K562 (cell line): ENCODE data around the gene FAM20C. TPM values are rescaled to one million over a fixed set of nuclear protein-coding genes. Genes with fewer than 3 reads are reported as not detected.

Experiments
- ATAC-seq: fragments of 200-7000 bp; cut with Tn5 transposase; 3 replicates; pipeline ENCODE4 v1.9.1; 2020; ENCODE audit warnings: moderate library complexity
- BruUV-seq: library from RNA; stranded (reverse); fragments of 400-500 nt; replicated peaks from 2 replicates; lab custom pipeline; 2021; lab: Mats Ljungman, UMichigan
- CTCF ChIA-PET: fragments of 300-600 bp; formaldehyde crosslinking; extraction: SDS; loops from one replicate; lab custom pipeline; 2021; ENCODE audit warnings: low intra/inter-chr PET ratio; lab: Yijun Ruan, JAX
- POLR2A ChIA-PET: fragments of 300-600, 350-650 bp; sonication (Branson Sonifier 250); formaldehyde crosslinking; extraction: SDS; loops from one replicate; lab custom pipeline; 2021; ENCODE audit warnings: antibody characterized with exemption, inconsistent platforms; lab: Yijun Ruan, JAX
- DNase-seq, 4 experiments: peaks; one replicate each; pipeline versions ENCODE4 v3.0.0 to v3.0.0-alpha.2; 2011 to 2018; ENCODE audit warnings: low spot score in 3 of 4, mixed read lengths in 3 of 4; ENCODE audit errors: extremely low read depth in 1 of 4
- FAIRE-seq: peaks from 2 replicates; lab custom pipeline; 2011; peaks lifted over from hg19 to GRCh38; lab: Jason Lieb, UNC
- H2AFZ ChIP-seq: 2 replicates; pipeline ENCODE4 v1.6.0; 2011; ENCODE audit warnings: low read depth, low read length, control low read depth, inconsistent platforms
- H3K27ac ChIP-seq: fragments of 200-600 bp; 3 replicates; pipeline ENCODE4 v1.8.0; 2011; ENCODE audit warnings: low read depth, mild to moderate bottlenecking, control low read depth, inconsistent platforms, low read length, moderate library complexity, mixed read lengths; ENCODE audit errors: extremely low read depth
- H3K27me3 ChIP-seq, 2 experiments: fragments of 300-600 bp in 1 of 2; 2 replicates in 1 of 2; 3 replicates in 1 of 2; pipeline versions ENCODE4 v1.6.0 to v1.8.0; 2011; ENCODE audit warnings: inconsistent platforms in 2 of 2, low read length in 2 of 2, mild to moderate bottlenecking in 1 of 2, mixed read lengths in 1 of 2, moderate library complexity in 1 of 2; ENCODE audit not compliant: control insufficient read depth in 2 of 2, insufficient read depth in 2 of 2
- H3K36me3 ChIP-seq: fragments of 300-600 bp; 3 replicates; pipeline ENCODE4 v1.8.0; 2011; ENCODE audit warnings: mild to moderate bottlenecking, low read length, inconsistent platforms; ENCODE audit not compliant: control insufficient read depth, insufficient read depth
- H3K4me1 ChIP-seq, 2 experiments: fragments of 200-600 bp in 1 of 2; replicated peaks in 1 of 2; 2 replicates in 1 of 2; 3 replicates in 1 of 2; pipeline versions ENCODE4 v1.5.1 to v1.8.0; 2011; ENCODE audit warnings: inconsistent platforms in 2 of 2, low read length in 2 of 2, mild to moderate bottlenecking in 1 of 2, mixed read lengths in 1 of 2, moderate library complexity in 1 of 2; ENCODE audit not compliant: control insufficient read depth in 2 of 2, insufficient read depth in 2 of 2
- H3K4me2 ChIP-seq: 2 replicates; pipeline ENCODE4 v1.6.1; 2011; ENCODE audit warnings: low read length, control low read depth, inconsistent platforms, mixed read lengths; ENCODE audit not compliant: insufficient read depth
- H3K4me3 ChIP-seq: fragments of 200-600 bp; sonication (generic), shearing (Covaris generic); 2 replicates; pipeline ENCODE4 v1.5.1; 2016; ENCODE audit warnings: control low read depth, inconsistent platforms
- H3K79me2 ChIP-seq: fragments of 200-600 bp; 3 replicates; pipeline ENCODE4 v1.8.0; 2011; ENCODE audit warnings: low read length, inconsistent platforms; ENCODE audit not compliant: control insufficient read depth, insufficient read depth
- H3K9ac ChIP-seq, 2 experiments: 2 replicates each; pipeline versions ENCODE4 v1.6.0 to v1.6.1; 2011; ENCODE audit warnings: low read depth in 2 of 2, low read length in 2 of 2, control low read depth in 1 of 2, inconsistent platforms in 1 of 2, mild to moderate bottlenecking in 1 of 2, mixed read lengths in 1 of 2; ENCODE audit not compliant: insufficient read depth in 1 of 2
- H3K9me1 ChIP-seq: one replicate; pipeline ENCODE4 v1.6.0; 2011; ENCODE audit warnings: inconsistent platforms, mild to moderate bottlenecking, low read length, moderate library complexity; ENCODE audit not compliant: control insufficient read depth, insufficient read depth
- H3K9me3 ChIP-seq: replicated peaks from 2 replicates; pipeline ENCODE4 v1.5.1; 2011; ENCODE audit warnings: low read depth, low read length, inconsistent platforms; ENCODE audit not compliant: control insufficient read depth, insufficient read depth
- H4K20me1 ChIP-seq: replicated peaks from 2 replicates; pipeline ENCODE4 v1.6.1; 2011; ENCODE audit warnings: low read length, inconsistent platforms, mixed read lengths; ENCODE audit not compliant: control insufficient read depth, insufficient read depth
- KLF6 ChIP-seq: fragments of 250-450 bp; sonication (Bioruptor Pico); IDR thresholded peaks from 2 replicates; pipeline ENCODE4 v1.4.0; 2020; ENCODE audit warnings: mild to moderate bottlenecking, moderate library complexity, borderline replicate concordance
- RAD21 ChIP-seq, 2 experiments: fragments of 250-450 bp in 1 of 2; fragments of 450-650 bp in 1 of 2; sonication (Bioruptor Pico) in 1 of 2; formaldehyde crosslinking in 1 of 2; IDR thresholded peaks in 1 of 2; conservative IDR thresholded peaks in 1 of 2; 2 replicates each; pipeline versions ENCODE4 v1.4.0 to v1.8.0; 2020 to 2022; ENCODE audit warnings: mild to moderate bottlenecking in 2 of 2, moderate library complexity in 1 of 2
- WGBS: fragments of 100-300 bp; shearing (Covaris generic); methylation state at CpG from one replicate; pipeline ENCODE4 v1.1.6; 2016; ENCODE audit warnings: low coverage, mixed read lengths; ENCODE audit not compliant: insufficient coverage; ENCODE audit errors: missing lambda C conversion rate; 5-methylcytosine and 5-hydroxymethylcytosine counted together
- in situ Hi-C: fragments of 300-500 bp; cut with MboI; formaldehyde crosslinking; loops from 4 replicates; pipeline ENCODE4 v1.15.0; 2018; ENCODE audit warnings: inconsistent platforms, mixed read lengths
- intact Hi-C: fragments of 100-400 bp; cut with micrococcal nuclease; formaldehyde crosslinking; loops from 2 replicates; pipeline ENCODE4 v1.14.2; 2022
- polyA plus RNA-seq, 8 experiments: library from polyadenylated mRNA; depleted of rRNA in 4 of 8; stranded (reverse) in 5 of 8; unstranded in 3 of 8; fragments of >200 nt; fragmentation: Nextera tagmentation in 2 of 8; fragmentation: Illumina TruSeq in 1 of 8; extraction: Ambion mirVana in 2 of 8; extraction: Trizol in 1 of 8; gene quantifications; 2 replicates each; pipeline versions ENCODE4 v1.2.1 to v1.2.3, GENCODE V29; 2011 to 2014; ENCODE audit warnings: inconsistent platforms in 1 of 8, missing spikeins in 1 of 8
- total RNA-seq, 7 experiments: library from RNA; depleted of rRNA in 6 of 7; stranded (reverse); fragments of >200 nt in 6 of 7; fragmentation: Illumina TruSeq in 2 of 7; extraction: Trizol in 2 of 7; gene quantifications; 2 replicates each; pipeline versions ENCODE4 v1.2.1 to v1.2.3, GENCODE V29; 2011 to 2021; ENCODE audit warnings: low replicate concordance in 1 of 7
- TF ChIP-seq, protein P1 (sequence below), 3 experiments: IDR thresholded peaks in 2 of 3; conservative IDR thresholded peaks in 1 of 3; 2 replicates each; pipeline ENCODE4 v1.5.1; 2011 to 2012; ENCODE audit warnings: low read length in 3 of 3, mild to moderate bottlenecking in 3 of 3, control low read depth in 2 of 3, improper control_type of control experiment in 1 of 3, inconsistent platforms in 1 of 3, low read depth in 1 of 3, mixed read lengths in 1 of 3, moderate library complexity in 1 of 3; ENCODE audit not compliant: insufficient read depth in 2 of 3

Gene FAM20C
- total and polyA plus RNA-seq, 9 of the 15 experiments (the other 6 are each of a cell fraction or from before 2014, with no cell fraction given): 0.09 TPM; not detected in 8

- Histone ChIP-seq H3K36me3 (no peaks in the 10 kb centered on the region), H3K4me1 (peaks cover 0 to 19% of the 10 kb centered on the region in 2 experiments; a peak in 2 of 5 replicates), H3K4me3 (no peak overlapping the region), H3K4me2 (no peak overlapping the region), H3K27me3 (peaks cover 80 to 93% of the 10 kb centered on the region in 2 experiments), H3K9me1 (no peaks in the 10 kb centered on the region), H4K20me1 (peaks cover 19% of the 10 kb centered on the region), H2AFZ (no peak overlapping the region), H3K9ac (no peak overlapping the region), H3K27ac (no peak overlapping the region), H3K9me3 (no peaks in the 10 kb centered on the region), H3K79me2 (no peaks in the 10 kb centered on the region)
- TF ChIP-seq RAD21 (CRISPR knock-in tag; conservative IDR thresholded peaks at IDR 0.05 in 1 of 2, IDR thresholded peaks at IDR 0.05 in 1 of 2) (peak in 1 of 2 experiments; percentile 20; a peak in 2 of 4 replicates), KLF6 (CRISPR knock-in tag) (no peak)
- TF ChIP-seq, protein P1, sequence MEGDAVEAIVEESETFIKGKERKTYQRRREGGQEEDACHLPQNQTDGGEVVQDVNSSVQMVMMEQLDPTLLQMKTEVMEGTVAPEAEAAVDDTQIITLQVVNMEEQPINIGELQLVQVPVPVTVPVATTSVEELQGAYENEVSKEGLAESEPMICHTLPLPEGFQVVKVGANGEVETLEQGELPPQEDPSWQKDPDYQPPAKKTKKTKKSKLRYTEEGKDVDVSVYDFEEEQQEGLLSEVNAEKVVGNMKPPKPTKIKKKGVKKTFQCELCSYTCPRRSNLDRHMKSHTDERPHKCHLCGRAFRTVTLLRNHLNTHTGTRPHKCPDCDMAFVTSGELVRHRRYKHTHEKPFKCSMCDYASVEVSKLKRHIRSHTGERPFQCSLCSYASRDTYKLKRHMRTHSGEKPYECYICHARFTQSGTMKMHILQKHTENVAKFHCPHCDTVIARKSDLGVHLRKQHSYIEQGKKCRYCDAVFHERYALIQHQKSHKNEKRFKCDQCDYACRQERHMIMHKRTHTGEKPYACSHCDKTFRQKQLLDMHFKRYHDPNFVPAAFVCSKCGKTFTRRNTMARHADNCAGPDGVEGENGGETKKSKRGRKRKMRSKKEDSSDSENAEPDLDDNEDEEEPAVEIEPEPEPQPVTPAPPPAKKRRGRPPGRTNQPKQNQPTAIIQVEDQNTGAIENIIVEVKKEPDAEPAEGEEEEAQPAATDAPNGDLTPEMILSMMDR (IDR thresholded peaks at IDR 0.05 in 2 of 3, conservative IDR thresholded peaks at IDR 0.05 in 1 of 3; ENCODE audit: insufficient read depth in 2 of 3, low read depth in 1 of 3, low read length in 3 of 3): peak in 2 of 3 experiments; percentile 43 to 54; a peak in 5 of 6 replicates
- ChIA-PET POLR2A (interaction anchor here (0.6 kb wide), 1 partner anchor 51 kb away, joined by 3 read pairs; no protein-coding TSS in a partner anchor), CTCF (no interaction called here)
- ATAC-seq (peak; percentile 56; the same call in 2 of the 3 replicates), FAIRE-seq (no peak), DNase-seq (peak in 1 of 4 experiments; percentile 37)
- in situ Hi-C loops (no loop called here), intact Hi-C loops (no loop called here)
- BruUV-seq: no TSS peak
- 5% methylated on average over 26 of the region's 38 CpGs for WGBS
Observed at GRCh38 chr7:231030-231857, 38.9 kb downstream of the FAM20C start.
